ENCODE data around the gene KRT78. TPM values are rescaled to one million over a fixed set of nuclear protein-coding genes. Genes with fewer than 3 reads are reported as not detected.

The KRT78 gene, protein sequence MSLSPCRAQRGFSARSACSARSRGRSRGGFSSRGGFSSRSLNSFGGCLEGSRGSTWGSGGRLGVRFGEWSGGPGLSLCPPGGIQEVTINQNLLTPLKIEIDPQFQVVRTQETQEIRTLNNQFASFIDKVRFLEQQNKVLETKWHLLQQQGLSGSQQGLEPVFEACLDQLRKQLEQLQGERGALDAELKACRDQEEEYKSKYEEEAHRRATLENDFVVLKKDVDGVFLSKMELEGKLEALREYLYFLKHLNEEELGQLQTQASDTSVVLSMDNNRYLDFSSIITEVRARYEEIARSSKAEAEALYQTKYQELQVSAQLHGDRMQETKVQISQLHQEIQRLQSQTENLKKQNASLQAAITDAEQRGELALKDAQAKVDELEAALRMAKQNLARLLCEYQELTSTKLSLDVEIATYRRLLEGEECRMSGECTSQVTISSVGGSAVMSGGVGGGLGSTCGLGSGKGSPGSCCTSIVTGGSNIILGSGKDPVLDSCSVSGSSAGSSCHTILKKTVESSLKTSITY
- not detected in 2 replicates for total RNA-seq

GRCh38 chr12:52848661-52849255, at the start of gene KRT78:
KRT78 (minus strand) TSS chr12:52848994; CDS start chr12:52848930, 64 bp downstream.

GRCh38 chr12:52833922-52834726, 14.7 kb downstream of the KRT78 start, which contains the start of gene KRT79:
KRT79 (minus strand) TSS chr12:52834311; CDS start chr12:52834260, 51 bp downstream.

GRCh38 chr12:52813885-52814709, 34.7 kb downstream of the KRT78 start, which contains the start of gene KRT4:
KRT4 (minus strand) TSS chr12:52814116; CDS start chr12:52814058, 58 bp downstream.

DNA sequence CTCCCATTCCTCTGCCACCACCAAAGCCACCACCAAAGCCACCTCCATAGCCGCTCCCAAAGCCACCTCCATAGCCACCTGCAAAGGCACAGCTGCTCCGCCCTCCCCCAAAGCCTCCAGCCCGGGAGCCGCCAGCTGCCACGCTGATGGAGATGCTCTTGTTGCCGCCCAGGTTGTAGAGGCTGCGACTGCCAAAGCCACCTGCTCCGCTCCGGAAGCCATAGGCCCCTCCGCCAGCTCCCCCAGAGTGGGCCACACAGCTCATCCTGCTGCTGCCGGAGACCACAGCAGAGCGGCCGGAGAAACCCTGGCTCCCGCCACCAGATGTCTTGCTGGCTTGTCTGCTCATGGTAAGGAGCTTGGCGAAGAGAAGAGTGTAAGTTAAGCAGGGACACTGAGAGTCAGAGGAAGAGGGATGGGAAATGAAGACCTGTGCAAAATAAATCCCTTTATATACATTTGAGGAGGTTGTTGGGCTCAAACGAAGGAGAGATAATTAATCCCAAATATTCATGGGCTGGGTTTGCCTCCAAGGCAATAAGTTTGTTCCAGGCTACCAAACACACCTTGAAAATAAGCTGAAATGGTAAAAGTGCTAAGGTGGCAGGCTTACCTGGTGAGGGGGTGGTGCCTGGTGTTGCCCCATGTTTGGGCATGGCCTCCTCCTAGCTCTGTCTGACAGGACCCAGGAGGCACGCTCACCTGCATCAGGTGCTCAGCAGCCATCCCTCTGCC, 52.9 kb downstream of the KRT78 start, which contains the start of gene KRT3:
TSS of gene KRT3 (minus strand) at position 424 of the 735 bp plus-strand sequence. CDS start at position 349, 75 bp downstream.

Other genes with a start within 250 kb of the KRT78 start
- gene KRT72, start 247.5 kb downstream of the KRT78 start, total RNA-seq, result not detected in 2 replicates
- not detected in 2 replicates for gene KRT73, start 230.4 kb downstream of the KRT78 start, total RNA-seq
- gene KRT2, start 196.8 kb downstream of the KRT78 start, total RNA-seq, result not detected in 2 replicates
- not detected in 2 replicates for gene KRT1, start 168.6 kb downstream of the KRT78 start, total RNA-seq
- gene KRT77, start 145.5 kb downstream of the KRT78 start, total RNA-seq, result not detected in 2 replicates
- gene KRT76, start 71.6 kb downstream of the KRT78 start, total RNA-seq, result not detected in 2 replicates
- not detected in 2 replicates for gene KRT3, start 52.9 kb downstream of the KRT78 start, total RNA-seq
- gene KRT4, start 34.9 kb downstream of the KRT78 start, total RNA-seq, result not detected in 2 replicates
- gene KRT79, start 14.7 kb downstream of the KRT78 start, total RNA-seq, result under 0.01 TPM in 1 of 2 replicates, not detected in the other
- 12.1 and 18.6 TPM in 2 replicates for gene KRT8, start 56.1 kb upstream of the KRT78 start, total RNA-seq
- 214 and 462 TPM in 2 replicates for gene KRT18, start 100.1 kb upstream of the KRT78 start, total RNA-seq
- gene EIF4B, start 157.5 kb upstream of the KRT78 start, total RNA-seq, result 1,057 and 1,863 TPM in 2 replicates
- 25.1 and 34.7 TPM in 2 replicates for gene TNS2, start 201.1 kb upstream of the KRT78 start, total RNA-seq
- 30.7 and 43.3 TPM in 2 replicates for gene SPRYD3, start 230.4 kb upstream of the KRT78 start, total RNA-seq
- 561 and 1,794 TPM in 2 replicates for gene IGFBP6, start 248.7 kb upstream of the KRT78 start, total RNA-seq